Psoas muscle (tissue), 8 donors: ENCODE measurements around the gene NECAP2. TPM values are rescaled to one million over a fixed set of nuclear protein-coding genes. Genes with fewer than 3 reads are reported as not detected.
"Not testable (repeated sequence)": the region's sequence is repeated elsewhere in the genome, so short reads cannot be mapped to it uniquely, and the experiment has no call there.

ENCODE experiments used
- ATAC-seq, 4 donors: fragments of 200-7000 bp; cut with Tn5 transposase; one replicate each; pipeline ENCODE4 v1.9.1; 2020; ENCODE audit warnings: moderate library complexity in 3 of 4, mild to moderate bottlenecking in 2 of 4
- DNase-seq, 2 donors: peaks; one replicate each; pipeline ENCODE4 v3.0.0-alpha.2; 2020
- H3K27ac ChIP-seq: fragments of 200-600 bp; one replicate; pipeline ENCODE4 v1.8.0; 2022
- H3K27me3 ChIP-seq, 3 donors: fragments of 200-600 bp in 1 of 3; one replicate each; pipeline versions ENCODE4 v1.6.1 to v1.8.0; 2013 to 2022; ENCODE audit warnings: low read length in 2 of 3, mild to moderate bottlenecking in 2 of 3, moderate library complexity in 1 of 3; ENCODE audit not compliant: insufficient read depth in 3 of 3
- H3K36me3 ChIP-seq, 2 donors: fragments of 200-600 bp in 1 of 2; one replicate each; pipeline versions ENCODE4 v1.6.1 to v1.8.0; 2013 to 2022; ENCODE audit warnings: low read depth in 1 of 2, mild to moderate bottlenecking in 1 of 2, moderate library complexity in 1 of 2; ENCODE audit not compliant: insufficient read depth in 1 of 2
- H3K4me1 ChIP-seq: fragments of 200-600 bp; one replicate; pipeline ENCODE4 v1.8.0; 2022
- H3K4me3 ChIP-seq: fragments of 200-600 bp; one replicate; pipeline ENCODE4 v1.8.0; 2022; ENCODE audit warnings: mild to moderate bottlenecking
- H3K9me3 ChIP-seq: fragments of 200-600 bp; one replicate; pipeline ENCODE4 v1.8.0; 2022
- WGBS, 3 donors: extraction: QIAGEN DNeasy Blood & Tissue Kit; methylation state at CpG; one replicate each; pipeline versions ENCODE4 v1.1.6 to v1.1.7; 2013; 5-methylcytosine and 5-hydroxymethylcytosine counted together
- intact Hi-C, 2 donors: fragments of 100-400 bp; cut with DNase I; formaldehyde crosslinking; loops; one replicate each; pipeline versions ENCODE4 v1.11.0 to v1.14.2; 2022
- polyA plus RNA-seq, 3 donors: library from polyadenylated mRNA; stranded (reverse); fragments of 200-250 nt; gene quantifications; one replicate each; pipeline ENCODE4 v1.2.3, GENCODE V29; 2013
- total RNA-seq, 4 donors: library from RNA; stranded (reverse); fragmentation: NEBNext Ultra II Directional in 2 of 4; extraction: Animal tissue kit (Norgen Biotek cat#: 25700) in 2 of 4; gene quantifications; one replicate each; pipeline versions ENCODE4 v1.2.1 to v1.2.4, GENCODE V29; 2021 to 2023
- TF ChIP-seq, protein P1 (sequence below): fragments of 200-600 bp; IDR thresholded peaks from one replicate; pipeline ENCODE4 v1.8.0; 2022; ENCODE audit warnings: antibody characterized with exemption
- donor health status: healthy with polysubstance abuse.
- donor health status: DM: no; HTN: no; CAD: no; lungs with moderate emphysema.
- donor health status: Bipolar disorder and iron deficiency.
- donor health status: healthy.
- donor health status: DM: yes; HTN: yes; CAD: no.
- donor health status: DM: no; HTN: no; CAD: no.
- donor health status: DM: no; HTN: no; CAD: no.
- donor health status: DM: yes; HTN: yes; CAD: no.

The NECAP2 gene
- total and polyA plus RNA-seq, 7 donors: 5.7 to 10.9 (median 10.5) TPM

DNA sequence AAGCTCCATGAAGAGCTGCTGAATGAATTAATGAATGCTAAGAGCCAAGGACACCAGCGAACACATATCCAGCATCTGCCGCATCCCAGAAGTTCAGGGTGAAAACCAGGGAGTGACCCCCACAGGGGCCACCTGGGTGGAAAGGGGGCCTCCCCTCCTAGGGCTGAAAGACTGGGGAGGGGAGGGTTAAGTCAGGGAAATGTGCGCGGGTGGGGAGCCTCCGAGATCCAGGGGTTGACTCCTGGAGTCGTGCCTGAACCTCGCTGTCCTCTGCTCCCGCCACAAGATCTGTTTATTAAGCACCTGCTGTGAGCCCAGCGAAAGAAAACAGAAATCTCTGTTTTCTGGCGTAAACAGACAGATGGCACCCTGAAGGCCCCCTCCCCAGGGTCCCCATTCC is 57.5 kb downstream of the NECAP2 start:
- 38 to 43% (median 38%) methylated on average over 10 of the region's 10 CpGs for WGBS, 3 donors
- H3K27me3 ChIP-seq, H3K36me3 ChIP-seq, H3K9me3 ChIP-seq, DNase-seq, ATAC-seq, H3K4me1 ChIP-seq: not testable (repeated sequence)
- intact Hi-C loops: loop anchor here in 1 of 2 donors (5.0 kb wide), 1 partner anchor 56 kb away; the partner anchor contains the start of gene NECAP2
- peak overlapping the region; percentile 77 for H3K27ac ChIP-seq
- peak overlapping the region; percentile 80 for H3K4me3 ChIP-seq

DNA sequence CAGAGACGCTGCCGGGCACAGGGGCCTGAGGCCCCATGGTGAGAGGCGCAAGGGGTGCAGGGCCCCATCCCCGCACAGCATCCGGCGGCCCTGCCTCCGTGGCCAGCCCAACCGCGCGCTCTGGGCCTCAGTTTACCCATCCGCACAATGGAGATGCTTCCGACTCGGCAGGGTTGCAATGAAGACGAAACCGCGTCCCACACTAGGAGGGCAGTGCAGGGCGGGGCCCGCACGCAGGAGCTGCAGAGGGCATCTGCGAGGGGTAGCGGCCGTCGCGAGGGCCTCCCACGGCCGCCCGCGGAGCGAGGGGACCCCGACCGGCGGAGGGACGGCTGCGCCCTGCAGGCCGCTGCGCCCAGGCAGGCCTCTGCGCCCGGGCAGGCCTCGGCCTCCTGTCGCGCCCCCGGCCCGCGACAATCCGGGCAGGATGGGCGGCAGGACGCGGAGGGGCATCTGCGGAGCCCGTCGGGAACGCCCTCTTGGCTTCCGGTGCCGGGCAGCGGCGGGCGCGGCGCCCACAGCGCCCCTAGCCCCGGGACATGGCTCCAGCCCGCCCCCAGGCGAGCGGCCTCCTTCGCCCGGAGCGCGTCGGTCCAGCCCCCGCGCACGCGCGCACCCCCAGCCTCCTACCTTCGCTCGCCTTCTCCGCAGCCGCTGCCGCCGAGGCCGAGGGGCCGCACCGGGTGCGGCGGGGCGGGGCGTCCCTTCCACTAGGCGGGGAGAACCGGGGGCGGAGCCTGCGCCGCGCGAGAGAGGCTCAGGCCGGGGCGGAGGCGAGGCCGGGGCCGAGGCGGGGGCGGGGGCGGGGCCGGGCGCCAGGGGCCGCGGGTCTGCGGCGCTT is 58.3 kb downstream of the NECAP2 start:
- peak overlapping the region; percentile 80 for H3K4me3 ChIP-seq
- 1 to 2% (median 1%) methylated on average over 55 to 108 of the region's 108 CpGs for WGBS, 3 donors
- peak overlapping the region; percentile 77 for H3K27ac ChIP-seq
- intact Hi-C loops: loop anchor here in 1 of 2 donors (5.0 kb wide), 1 partner anchor 56 kb away; the partner anchor contains the start of gene NECAP2
- TF ChIP-seq, protein P1, sequence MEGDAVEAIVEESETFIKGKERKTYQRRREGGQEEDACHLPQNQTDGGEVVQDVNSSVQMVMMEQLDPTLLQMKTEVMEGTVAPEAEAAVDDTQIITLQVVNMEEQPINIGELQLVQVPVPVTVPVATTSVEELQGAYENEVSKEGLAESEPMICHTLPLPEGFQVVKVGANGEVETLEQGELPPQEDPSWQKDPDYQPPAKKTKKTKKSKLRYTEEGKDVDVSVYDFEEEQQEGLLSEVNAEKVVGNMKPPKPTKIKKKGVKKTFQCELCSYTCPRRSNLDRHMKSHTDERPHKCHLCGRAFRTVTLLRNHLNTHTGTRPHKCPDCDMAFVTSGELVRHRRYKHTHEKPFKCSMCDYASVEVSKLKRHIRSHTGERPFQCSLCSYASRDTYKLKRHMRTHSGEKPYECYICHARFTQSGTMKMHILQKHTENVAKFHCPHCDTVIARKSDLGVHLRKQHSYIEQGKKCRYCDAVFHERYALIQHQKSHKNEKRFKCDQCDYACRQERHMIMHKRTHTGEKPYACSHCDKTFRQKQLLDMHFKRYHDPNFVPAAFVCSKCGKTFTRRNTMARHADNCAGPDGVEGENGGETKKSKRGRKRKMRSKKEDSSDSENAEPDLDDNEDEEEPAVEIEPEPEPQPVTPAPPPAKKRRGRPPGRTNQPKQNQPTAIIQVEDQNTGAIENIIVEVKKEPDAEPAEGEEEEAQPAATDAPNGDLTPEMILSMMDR: no peak
- no peaks in the 10 kb centered on the region for H3K27me3 ChIP-seq
- DNase-seq: peak; percentile 91 to 92
- H3K9me3 ChIP-seq: no peaks in the 10 kb centered on the region
- no peaks in the 10 kb centered on the region for H3K36me3 ChIP-seq
- ATAC-seq: peak; percentile 91 to 92 (median 92)
- no peaks in the 10 kb centered on the region for H3K4me1 ChIP-seq

GRCh38 chr1:16500466-16500865 is 59.9 kb downstream of the NECAP2 start:
- H3K9me3 ChIP-seq, H3K4me3 ChIP-seq, intact Hi-C loops, DNase-seq, ATAC-seq, H3K27me3 ChIP-seq, H3K36me3 ChIP-seq, H3K27ac ChIP-seq, H3K4me1 ChIP-seq: not testable (repeated sequence)
- 76 to 95% (median 85%) methylated on average over 11 of the region's 11 CpGs for WGBS, 3 donors

DNA sequence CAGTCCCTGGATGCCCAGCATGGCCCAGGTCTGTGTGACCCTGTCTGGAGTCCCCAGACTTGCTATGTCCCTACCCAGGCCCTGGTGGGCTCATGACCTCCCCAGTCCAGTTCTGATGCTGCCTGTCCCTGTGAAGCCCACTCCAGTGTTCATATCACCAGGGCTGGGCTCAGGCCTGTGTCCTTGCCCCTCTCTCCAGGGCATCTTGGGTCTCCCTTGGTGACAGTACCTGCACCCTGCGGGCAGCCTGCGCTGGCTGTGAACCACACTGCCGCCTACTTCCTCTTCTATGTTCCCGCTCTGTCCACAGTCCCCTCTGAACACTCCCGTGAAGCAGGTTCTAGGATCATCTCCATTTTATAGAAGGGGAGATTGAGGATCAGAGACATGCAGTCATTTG is 60.5 kb downstream of the NECAP2 start:
- H3K27me3 ChIP-seq, H3K4me3 ChIP-seq, H3K9me3 ChIP-seq, intact Hi-C loops, ATAC-seq, H3K27ac ChIP-seq, H3K4me1 ChIP-seq, DNase-seq, H3K36me3 ChIP-seq: not testable (repeated sequence)
- 82 to 99% (median 97%) methylated on average over 5 of the region's 5 CpGs for WGBS, 3 donors

- H3K27ac ChIP-seq, DNase-seq, ATAC-seq, H3K4me3 ChIP-seq, H3K36me3 ChIP-seq, H3K4me1 ChIP-seq, intact Hi-C loops, H3K27me3 ChIP-seq, H3K9me3 ChIP-seq: not testable (repeated sequence)
- 77 to 82% (median 81%) methylated on average over 8 of the region's 8 CpGs for WGBS, 3 donors
These were observed 60.9 kb downstream of the NECAP2 start for GRCh38 chr1:16501446-16501845.

- DNase-seq (no peak), ATAC-seq (no peak)
- Histone ChIP-seq H3K36me3 (no peaks in the 10 kb centered on the region), H3K4me3 (no peak overlapping the region), H3K27ac (no peak overlapping the region), H3K27me3 (no peaks in the 10 kb centered on the region), H3K4me1 (no peaks in the 10 kb centered on the region), H3K9me3 (no peaks in the 10 kb centered on the region)
- TF ChIP-seq, protein P1: no peak
- 86 to 90% (median 88%) methylated on average over 2 of the region's 2 CpGs for WGBS, 3 donors
- intact Hi-C loops: no loop called here
These were observed 63.0 kb downstream of the NECAP2 start for GRCh38 chr1:16503494-16503893.

GRCh38 chr1:16505870-16506269 is 65.3 kb downstream of the NECAP2 start:
- ATAC-seq, H3K4me1 ChIP-seq, H3K36me3 ChIP-seq, H3K9me3 ChIP-seq, H3K4me3 ChIP-seq, DNase-seq, intact Hi-C loops, H3K27me3 ChIP-seq, H3K27ac ChIP-seq: not testable (repeated sequence)
- 89 to 98% (median 97%) methylated on average over 2 of the region's 2 CpGs for WGBS, 3 donors

GRCh38 chr1:16506364-16507136 is 66.0 kb downstream of the NECAP2 start:
- ATAC-seq: peak in 2 of 4 donors; percentile 31 to 57
- intact Hi-C loops, H3K4me1 ChIP-seq, H3K4me3 ChIP-seq, DNase-seq, H3K27ac ChIP-seq, H3K27me3 ChIP-seq, H3K36me3 ChIP-seq, H3K9me3 ChIP-seq: not testable (repeated sequence)
- WGBS, 3 donors: 52 to 73% (median 56%) methylated on average over 15 of the region's 15 CpGs

DNA sequence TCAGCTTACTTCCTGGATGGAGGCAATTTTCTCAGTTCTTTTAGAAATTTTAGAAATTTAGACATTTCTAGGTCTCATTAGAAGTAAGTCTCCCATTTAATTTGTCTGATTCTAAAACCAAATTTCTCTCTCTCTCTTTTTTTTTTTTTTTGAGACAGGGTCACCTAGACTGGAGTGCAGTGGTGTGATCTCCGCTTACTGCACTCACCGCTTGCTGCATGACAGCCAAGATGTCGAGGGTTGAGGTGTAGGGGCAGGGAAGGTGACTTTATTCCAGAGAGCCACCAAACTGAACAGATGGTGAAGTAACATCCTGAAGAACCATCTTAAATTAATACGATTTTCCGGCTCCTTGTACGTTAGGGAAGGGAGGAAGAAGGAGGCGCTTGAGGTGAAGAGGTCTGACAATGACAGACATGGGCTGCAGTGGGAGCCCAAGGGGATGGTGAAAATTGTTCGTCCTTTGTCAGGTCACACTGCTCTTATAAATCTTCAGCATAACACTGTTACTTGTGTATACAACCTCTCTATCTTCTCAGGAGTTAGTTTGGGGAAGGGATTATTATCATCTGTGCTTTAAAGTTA is 68.4 kb downstream of the NECAP2 start:
- H3K4me1 ChIP-seq, H3K27me3 ChIP-seq, H3K4me3 ChIP-seq, intact Hi-C loops, H3K9me3 ChIP-seq, H3K27ac ChIP-seq, DNase-seq, H3K36me3 ChIP-seq, ATAC-seq: not testable (repeated sequence)
- WGBS, 3 donors: 80 to 85% (median 81%) methylated on average over 8 of the region's 8 CpGs
